Measurements from ENCODE around the gene DDR2. TPM values are rescaled to one million over a fixed set of nuclear protein-coding genes. Genes with fewer than 3 reads are reported as not detected.
A peak's percentile ranks its signal among the peaks of the same experiment; 100 is the strongest.

Gene DDR2
- total RNA-seq, 1 donor from 2014 or later: 6.5 TPM

DNA sequence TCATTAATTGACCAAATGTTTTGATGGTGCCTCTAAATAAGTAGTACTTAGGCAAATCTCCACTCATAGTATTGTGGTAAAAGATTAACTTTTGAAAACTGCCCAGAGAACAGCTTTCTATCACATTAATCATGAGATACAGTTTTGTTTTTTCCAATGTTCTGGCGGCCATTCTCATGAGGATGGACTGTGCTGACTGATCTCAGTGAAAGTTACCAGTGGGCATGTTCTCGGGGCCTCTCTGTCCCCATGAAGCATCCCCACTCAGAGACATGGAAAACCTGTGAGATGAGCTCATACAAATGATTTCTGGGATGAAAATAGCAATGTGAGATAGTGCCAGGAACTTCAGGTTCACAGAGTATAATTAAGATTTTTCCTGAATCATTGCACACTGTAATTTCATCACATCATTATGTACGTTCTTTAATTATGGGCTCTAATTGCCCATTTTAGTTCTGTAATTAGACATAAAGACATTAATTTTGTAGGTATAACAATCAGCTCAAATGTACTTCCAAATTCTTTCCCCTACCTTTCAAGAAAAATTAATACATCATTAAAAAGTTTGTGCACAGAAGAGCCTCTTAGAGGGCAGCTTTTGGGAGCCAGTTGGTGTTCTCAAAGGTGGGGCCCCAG lies 40.5 kb downstream of the DDR2 start:
- no peak for DNase-seq

DNA sequence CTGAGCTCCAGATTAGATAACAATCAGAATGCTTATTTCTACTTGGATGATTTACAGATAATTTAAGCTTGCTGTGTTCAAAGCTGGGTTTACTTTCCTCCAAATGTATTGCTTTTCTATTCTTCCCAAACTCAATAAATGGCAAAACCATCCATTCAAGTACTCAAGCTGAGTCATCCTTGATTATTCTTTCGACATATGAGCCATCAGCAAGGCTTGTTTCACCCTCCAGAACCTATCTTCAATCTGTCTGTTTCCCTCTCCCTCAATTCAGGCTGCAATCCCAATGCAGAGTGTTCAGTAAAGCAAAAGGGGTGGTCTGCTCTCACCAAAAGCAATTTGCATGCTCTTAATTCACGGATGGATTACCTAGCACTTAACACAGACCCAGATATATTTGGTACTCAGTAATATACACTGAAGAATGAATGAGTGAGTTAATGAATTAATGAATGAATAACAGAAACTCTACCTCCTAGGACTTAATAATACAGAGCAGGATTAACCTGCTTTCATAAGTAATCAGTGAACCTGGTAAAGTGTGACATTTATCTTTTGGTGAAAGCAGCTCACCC lies 41.9 kb downstream of the DDR2 start:
- DNase-seq: no peak

DNA sequence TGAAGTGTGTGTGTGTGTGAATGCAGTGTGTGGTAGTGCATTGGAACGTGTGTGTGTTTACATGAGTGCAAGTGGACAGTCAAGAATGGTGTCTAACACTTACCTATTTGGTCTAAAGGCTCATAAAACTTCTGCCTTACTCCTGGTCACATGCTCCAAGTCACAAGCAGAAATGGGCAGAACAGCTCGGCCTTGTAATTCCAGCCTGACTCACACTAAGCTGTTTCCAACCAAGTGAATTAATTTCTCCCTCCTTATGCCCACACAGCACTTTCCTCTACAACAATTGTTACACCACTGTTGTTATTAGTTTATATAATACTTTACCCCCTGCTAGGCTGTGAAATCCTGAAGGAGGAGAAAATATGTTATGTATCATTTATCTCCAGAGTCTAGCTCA lies 43.8 kb downstream of the DDR2 start:
- DNase-seq: peak; percentile 66

DNA sequence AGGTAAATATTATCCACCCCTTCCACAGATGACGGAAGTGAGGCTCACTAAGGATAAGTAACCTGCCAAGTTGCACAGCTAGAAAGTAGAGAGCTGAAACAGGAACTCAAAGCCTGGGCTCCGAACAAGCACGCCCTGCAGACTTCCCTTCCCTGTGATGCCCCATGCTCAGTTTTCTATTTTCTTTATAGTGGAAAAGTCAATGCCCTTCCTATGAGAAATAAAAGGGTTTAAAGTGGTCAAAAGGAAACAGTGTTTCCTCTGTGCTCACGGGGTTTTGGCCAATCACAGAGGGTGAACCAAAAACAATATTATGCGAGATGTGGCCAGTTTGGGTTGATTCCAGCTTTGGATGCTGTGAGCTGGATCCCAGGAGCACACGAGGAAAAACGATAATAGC lies 44.5 kb downstream of the DDR2 start:
- DNase-seq: peak; percentile 75

DNA sequence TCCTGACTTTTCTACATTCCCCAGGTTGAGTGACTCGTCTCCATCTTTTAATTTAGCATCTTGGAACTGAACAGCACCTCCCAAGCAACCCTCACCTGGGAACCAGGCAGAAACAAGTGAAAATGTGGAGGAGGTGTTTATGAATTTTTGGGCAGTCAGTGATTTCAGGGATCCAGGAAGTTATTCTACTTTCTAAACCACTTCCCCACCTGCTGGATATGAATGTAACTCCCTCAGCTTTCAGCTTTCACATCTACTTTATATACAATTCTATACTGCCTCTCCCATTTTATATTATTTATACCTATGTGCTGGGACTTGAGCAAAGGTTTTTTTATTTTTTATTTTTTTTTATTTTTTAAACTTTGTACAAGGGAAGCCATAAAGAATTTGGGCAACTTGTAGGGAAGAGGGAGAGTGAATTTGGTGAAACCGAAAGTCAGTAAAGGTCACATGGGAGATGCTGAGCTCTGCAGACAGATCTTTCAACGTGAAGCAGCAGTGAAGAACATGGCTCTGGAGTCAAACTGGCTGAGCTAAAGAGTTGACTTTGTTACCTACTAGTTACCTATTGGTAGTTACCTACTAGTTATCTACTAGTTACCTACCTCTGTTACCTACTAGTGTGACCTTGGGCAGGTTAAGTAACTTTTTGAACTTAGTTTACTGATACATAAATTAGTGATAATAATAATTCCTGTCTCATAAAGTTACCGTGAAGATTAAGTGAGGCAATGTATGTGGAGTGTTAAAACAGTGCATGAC lies 45.5 kb downstream of the DDR2 start:
- DNase-seq: no peak

DNA sequence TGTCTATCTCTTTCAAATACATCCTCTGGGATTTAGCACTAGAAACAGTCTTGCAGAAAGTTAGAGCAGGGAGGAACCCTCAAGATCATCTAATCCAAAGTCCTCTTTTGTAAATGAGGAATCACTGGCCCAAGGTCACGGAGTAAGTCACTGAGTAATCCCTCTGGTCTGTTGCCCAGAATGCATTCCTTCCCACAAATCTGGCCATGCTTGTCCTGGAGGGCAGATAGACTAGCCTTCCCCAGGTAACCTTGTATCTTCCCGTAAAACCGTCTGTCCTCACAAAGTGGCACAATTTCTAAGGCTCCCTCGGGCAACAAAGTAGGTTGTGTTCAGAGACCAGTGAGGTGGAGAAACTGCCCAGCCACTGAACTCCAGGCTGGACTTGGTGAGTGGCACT lies 46.2 kb downstream of the DDR2 start:
- DNase-seq: peak; percentile 46

DNA sequence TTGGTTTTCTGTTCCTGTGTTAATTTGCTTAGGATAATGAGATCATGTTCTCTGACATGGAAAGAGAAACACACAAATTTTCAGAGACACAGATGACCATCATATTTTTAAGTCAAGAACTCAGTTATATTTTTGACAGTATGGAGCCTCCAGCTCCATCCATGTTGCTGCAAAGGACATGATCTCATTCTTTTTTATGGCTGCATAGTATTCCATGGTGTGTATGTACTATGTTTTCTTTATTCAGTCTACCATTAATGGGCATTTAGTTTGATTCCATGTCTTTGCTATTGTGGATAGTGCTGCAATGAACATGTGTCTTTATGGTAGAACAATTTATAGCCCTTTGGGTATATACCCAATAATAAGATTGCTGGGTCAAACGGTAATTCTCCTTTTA lies 47.0 kb downstream of the DDR2 start:
- DNase-seq: no peak

DNA sequence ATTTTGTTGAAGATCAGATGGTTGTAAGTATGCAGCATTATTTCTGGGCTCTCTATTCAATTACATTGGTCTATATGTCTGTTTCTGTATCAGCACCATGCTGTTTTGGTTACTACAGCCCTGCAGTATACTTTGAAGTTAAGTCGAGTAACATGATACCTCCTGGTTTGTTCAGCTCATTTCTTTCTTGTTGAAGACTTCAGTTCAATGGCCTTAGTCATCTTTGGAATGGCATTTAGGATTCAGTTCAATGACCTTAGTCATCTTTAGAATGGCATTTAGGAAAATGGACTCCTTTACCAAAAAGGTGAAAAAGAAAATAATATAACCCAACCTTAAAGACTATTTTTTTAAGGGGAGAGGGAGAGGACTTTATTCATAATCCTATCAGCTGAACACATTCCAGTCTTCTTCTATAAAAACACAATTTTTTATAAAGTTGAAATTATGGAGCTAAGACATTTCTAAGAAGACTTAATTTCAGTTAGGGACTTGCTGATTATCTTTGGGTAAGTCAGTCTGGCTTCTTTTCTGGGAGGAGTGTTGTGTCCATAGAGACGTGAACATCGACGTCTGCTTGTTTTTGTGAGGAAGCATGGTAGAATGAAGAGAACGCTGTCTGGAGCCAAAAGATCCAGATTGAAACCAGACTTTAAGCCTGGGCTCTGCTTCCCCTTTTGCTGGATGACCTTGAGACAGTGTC lies 48.3 kb downstream of the DDR2 start:
- no peak for DNase-seq

DNA sequence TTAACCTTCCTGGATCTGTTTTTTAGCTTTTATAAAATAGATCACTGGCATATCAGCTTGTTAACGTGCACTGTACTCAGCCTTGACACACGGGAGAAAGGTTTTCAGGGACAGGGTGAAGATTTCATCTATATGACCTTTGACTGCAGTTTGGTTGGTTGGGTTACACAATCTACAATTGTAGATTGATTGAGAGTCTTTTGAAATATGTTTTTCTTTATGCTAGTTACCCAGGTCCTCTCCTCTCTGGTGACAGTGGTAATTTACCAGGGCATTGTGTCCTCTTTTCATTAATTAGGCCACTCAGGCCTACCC lies 48.8 kb downstream of the DDR2 start:
- no peak for DNase-seq

DNA sequence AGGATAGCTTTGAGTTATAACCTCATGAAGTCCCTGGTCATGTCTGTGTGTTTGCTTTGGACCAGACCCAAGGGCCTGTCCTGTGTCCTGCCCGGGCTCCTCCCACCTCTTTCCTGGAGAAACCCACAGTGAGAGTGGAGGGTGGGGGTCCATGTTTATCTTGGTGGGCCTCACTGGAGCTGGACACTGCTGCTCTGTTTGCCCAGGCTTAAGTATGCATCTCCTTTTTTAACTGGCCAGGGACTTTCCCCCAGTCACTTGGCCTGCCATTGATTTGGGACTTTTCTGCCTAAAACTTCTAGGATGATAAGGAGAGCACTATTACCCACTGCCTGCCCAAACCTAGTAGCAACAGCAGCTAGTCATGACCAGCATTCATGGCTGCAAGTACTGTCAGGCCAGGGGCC lies 49.8 kb downstream of the DDR2 start:
- DNase-seq: peak; percentile 52

DNA sequence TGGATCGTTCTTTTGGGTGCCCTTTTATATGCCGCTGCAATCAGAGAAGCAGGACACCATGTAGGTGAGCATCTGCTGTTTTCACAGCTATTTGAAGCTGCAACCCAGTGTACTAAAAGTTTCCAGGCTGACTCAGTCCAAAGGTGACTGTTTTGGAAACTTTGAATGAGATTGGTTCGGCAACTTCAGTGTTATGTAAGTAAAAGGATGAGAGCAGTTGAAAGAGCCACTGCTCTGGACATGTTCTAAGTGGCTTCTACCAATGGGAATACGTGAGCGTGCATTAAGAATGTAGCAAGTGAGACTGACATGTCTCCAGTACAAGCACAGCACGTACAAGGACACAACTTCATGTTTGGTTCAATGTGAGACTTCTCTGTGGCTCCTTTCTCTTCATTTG lies 55.6 kb downstream of the DDR2 start:
- peak; percentile 30 for DNase-seq

DNA sequence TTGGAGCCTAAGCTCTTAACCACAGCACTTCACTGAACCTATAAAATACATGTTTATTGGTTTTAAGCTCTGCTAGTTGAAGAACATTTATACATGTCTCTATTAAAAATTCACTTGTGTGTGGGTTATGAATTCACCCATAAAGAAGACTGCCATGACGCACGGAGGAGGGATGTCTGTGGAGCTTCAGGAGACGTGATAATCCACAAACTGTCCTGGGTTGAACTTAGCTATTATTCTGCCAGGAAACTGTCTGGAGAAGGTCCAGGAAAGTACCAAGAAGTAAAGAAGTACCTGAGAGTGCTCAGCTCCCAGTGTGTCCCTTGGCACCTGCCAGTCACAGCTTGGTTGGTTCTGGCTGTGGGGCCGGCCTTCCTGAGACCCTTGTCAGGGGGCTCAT lies 56.3 kb downstream of the DDR2 start:
- DNase-seq: no peak

DNA sequence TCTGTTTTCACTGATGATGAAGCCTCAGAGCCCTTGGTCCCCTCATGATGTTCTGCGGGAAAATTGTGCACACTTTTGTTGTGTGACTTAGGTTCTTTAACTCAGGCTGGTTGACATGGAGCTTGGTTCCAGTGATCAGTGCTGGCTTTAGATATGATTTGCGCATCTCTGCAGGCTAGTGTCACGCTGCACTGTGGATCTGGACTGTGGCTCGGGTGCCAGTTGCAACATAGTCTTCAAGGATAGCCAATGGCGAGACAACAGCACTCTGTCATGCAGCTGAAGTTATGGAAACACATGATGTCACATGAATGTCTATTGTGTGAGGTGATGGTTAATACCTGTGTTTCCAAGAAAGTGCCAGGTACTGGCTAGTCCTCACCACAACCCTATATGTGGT lies 56.7 kb downstream of the DDR2 start:
- DNase-seq: no peak

DNA sequence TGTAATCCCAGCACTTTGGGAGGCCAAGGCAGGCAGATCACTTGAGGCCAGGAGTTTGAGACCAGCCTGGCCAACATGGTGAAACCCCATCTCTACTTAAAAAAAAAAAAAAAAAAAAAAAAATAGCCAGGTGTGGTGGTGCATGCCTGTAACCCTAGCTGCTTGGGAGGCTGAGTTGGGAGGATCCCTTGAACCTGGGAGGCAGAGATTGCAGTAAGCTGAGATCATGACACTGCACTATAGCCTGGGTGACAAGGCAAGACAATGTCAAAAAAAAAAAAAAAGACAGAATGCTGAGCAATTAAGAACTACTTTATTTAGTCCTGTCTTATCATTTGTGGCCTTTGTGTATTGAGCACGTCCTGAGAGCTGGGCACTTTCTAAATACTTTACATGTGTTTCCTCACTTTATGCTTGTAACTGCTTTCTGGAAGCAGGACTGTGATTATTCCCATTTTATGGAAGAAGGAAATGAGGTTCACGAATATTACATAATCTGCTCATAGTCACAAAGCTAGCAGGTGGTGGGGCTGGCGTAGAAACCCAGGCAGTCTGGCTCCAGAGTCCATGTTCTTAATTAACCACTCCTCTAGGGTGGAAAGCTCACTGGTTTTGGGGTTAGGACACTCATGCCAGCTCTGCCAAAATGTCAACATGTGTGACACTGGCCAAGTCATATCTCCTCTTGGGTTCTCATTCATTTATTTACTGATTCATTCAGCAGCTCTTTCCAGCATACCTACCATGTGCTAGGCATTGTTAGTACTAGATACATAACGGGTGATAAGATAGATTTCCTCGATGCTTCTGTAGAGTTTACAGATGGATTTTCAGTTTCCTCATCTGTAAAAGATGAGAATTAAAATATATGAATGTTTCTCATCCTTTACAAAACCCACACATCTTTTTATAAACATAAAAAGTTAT lies 57.7 kb downstream of the DDR2 start:
- DNase-seq: peak; percentile 53

DNA sequence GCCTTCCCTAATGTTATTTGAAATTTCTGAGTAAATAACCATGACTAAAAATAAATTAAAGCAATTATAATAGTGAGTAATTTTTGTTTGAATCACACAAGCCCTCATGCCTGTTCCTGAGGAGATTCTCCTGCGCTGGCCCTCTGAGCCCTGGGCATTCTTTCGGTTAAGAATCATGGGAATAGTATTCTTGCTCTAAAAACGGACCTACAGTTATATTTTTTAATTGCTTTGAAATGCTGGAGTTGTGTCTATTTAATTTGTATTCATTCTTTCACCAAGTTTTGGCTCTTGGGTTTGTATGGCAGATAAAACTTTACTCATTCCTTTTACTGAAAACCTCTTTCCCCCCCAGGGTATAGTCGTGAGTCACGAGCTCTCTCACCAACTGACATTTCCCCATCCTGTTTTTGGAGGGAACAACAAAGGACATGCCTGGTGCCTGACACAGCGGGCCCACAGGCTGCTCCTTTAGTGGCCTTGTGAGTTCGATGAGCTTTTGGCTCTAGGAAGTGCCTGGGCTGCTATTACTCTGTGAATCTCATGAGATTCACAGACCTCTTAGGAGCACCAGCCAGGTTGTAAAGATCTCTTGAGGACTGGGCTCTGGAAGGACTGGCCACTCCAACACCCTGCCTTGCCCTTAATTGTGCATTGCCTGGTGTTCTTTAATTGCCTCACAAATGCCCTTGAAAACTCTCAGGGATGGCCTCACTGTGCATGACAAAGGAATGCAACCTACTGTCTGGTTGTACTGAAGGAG lies 58.6 kb downstream of the DDR2 start:
- DNase-seq: peak; percentile 92

DNA sequence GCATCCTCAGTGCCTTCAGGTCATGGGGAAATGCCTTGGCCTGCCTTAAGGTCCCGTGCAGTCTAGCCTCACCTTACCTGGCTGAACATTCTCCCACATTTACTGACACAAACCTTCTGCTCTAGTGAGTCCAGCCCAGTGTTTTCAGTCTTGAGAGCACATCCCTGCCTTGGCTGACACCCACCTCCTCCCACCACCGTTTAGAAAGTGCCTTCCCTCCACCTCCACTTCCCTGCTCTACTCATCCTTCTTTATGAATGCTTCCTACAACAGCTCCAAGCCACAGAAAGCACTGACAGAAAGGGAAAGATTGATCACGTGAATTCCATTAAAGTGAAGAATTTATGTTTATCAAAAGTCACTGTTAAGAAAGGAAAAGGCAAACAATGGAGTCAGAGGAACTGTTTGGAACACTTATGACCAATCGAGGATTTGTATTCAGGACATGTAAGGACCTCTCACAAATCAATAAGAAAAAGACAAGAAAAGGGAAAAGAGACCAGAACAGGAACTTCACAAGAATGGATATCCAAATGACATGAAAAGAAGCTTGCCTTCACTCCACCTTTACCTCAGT lies 59.8 kb downstream of the DDR2 start:
- DNase-seq: peak; percentile 41

DNA sequence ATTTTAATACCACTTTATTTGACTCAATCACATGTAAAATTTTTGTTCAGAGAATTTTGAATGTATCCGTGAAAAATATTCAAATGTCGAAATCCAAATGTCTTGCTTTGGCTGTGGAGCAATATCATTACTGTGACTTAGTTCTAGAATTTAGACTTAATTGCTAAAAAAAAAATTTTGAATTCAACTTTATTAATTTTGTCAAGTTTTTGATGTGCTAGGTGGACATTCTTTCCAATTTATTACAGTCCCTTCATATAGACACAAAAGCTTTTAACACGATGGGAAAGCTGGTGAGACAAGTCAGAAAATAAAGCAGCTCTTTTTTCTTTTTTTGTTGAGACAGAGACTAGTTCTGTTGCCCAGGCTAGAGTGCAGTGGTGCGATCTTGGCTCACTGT lies 62.6 kb downstream of the DDR2 start:
- DNase-seq: no peak

DNA sequence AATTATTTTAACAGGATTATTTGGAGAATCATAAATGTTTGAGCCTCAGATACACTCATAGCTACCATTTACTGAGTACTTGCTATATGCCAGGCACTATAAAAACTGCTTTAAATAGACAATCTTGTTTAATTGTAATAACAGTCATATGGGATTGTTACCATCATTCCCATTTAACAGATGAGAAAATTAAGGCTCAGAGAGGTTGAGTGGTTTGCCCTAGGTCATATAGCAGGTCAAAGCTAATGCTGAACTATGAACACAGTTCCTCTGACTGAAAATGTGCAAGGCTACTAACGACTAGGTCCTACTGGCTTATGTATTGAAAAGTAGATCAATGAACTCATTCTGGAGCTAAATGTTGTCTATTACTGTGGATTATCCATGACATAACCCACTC lies 63.4 kb downstream of the DDR2 start:
- no peak for DNase-seq

DNA sequence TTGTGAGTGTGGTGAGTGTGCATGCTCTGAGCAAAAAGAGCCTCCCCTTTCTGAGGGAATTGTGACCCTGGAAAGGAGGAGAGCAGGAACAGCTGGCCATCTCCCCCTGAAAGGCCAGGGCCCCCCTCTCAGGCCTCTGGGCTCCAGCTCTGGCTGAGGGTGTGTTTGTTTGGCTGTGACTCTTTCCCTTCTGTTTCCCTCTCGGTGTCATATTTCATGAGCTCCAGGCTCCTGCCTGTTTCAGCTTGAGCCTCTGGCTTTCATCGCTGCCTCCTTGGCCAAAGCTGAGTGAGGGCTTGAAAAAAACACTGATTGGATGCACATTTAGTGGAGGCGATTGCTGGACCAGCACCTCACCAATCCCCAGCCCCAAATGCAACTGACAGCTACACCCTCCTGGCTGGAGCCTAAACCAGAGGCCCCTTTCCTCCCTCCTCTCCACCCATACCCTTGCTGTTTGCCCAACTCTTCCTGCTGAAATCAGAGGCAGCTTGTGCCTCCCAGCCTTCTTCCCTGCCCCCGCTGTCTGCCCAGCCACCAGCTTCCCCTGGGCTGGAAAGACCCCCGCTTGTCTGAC lies 64.1 kb downstream of the DDR2 start:
- DNase-seq: peak; percentile 80

DNA sequence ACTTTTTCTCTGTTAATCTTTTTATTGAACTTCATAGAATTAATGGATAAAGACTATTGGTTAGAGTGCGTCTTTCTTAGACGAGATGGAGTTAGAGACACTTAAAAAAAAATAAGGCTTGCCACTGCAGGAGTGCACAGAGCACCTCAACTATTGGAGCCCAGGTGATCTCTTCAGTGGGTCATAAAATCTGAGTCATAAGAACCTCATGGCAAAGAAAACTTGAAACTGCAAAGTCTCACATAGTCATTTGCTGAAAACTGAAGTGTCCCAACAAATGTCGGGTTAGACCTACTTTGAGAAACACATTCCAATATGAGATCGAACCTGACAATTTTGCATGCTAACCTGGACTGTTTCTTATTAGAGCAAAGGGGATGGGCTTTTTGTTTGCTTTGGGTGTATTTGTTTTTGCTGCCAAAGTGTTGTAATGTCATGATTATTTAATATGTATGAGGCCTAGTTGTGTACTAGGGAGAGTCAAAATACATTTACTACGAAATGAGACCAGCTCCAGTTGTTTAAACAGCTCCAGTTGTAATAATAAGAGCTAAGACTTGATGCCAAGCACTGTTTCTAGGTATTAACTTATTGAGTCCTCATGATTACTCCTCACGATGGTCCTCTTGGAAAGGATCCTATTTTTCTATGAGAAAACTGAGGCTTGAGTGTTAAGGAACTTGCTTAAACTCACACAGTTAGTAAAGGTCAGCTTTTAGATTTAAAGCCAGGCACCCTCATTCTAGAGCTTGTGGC lies 65.1 kb downstream of the DDR2 start:
- no peak for DNase-seq

All from dermis blood vessel endothelial cell (primary cell).